ENCODE data around the gene NUP58.

Gene NUP58

DNA sequence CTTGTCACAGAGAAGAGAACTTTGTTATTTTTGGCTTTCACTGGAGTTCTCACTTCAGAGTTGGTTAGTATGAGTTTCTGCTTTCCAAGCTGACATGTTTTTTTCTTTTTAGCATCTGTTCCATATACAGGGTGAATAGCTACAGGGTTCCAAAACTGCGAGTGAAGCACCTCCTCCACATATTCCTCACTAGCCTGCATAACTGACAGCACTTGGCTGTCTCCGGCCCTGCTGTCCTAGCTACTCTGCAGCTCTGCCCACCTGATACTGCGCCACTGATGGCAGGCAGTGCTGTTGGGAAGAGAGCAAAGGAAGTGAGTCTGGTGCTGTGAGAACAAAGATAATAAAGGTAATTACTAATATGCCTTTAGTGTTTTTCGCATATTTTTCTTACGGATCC lies 77.1 kb downstream of the NUP58 start:
- DNase-seq = no peak

DNA sequence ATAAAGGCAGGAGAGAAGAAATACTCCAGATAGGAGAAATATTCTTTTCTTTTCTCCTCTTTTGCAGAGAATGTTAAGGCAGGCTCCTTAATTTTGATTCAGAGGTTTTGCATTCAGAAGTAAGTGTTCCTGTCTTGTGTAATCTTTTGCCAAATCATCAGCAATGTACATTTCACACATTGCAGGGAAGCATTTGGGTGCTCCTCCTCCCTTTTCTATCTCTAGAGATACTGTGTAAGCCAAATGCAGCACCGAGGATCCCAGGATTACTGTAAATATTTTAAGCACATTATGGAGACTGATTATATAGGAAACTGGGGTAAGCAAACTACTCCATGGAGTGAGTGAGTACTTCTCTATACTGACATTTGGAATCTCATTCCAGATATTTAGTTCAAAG lies 77.6 kb downstream of the NUP58 start:
- no peak for DNase-seq

DNA sequence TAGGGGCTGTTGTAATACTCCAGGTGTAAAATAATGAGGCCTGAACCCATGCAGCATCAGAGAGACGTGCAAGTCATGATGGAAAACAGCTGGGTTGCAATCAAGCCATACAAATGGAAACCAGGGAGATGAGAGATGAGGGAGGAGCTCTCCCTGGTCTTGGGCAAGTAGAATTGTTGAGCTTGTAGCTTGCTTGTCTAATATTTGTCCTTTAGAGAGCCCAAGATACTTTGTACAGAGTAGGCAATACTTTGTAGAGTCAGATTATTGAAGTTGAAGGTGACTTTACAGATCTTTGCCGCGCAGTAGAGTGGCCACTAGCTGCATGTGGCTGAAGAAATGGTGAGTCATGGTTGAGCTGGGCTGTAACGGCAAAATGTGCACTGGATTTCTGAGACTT lies 78.7 kb downstream of the NUP58 start:
- DNase-seq = no peak

- DNase-seq = no peak
Measured at GRCh38 chr13:25380741-25381324, 79.4 kb downstream of the NUP58 start.

DNA sequence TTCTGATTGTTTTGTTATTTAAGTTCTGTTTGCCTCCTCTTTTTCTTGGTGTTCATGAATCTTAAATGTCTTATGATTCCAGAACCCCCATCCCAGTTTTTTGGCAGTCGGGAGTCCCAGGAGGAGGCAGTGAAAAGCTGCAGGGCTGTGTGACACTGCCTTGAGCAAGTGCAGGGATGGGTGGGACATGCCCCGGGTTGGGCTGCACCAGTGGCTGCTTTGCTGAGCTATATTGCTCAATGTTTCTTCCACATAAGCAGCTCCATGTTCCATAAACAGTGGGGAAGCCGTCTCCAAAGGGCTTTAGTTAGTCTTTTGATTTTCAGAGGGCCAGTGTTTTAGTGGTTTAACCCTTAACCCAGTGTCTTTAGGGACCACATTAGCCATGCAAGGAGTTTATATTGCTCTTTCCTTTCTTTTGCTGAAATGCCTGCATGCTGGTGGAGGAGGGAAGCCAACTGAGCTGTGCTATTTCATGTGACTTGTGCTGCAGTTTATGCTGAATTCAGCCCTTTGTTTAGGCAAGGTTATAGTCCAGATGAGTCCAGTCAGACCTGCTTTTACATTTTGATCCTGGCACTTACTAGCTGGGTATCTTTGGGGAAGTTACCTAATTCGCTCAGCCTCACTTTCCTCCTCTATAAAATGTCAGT lies 83.5 kb downstream of the NUP58 start:
- no peak for DNase-seq

DNA sequence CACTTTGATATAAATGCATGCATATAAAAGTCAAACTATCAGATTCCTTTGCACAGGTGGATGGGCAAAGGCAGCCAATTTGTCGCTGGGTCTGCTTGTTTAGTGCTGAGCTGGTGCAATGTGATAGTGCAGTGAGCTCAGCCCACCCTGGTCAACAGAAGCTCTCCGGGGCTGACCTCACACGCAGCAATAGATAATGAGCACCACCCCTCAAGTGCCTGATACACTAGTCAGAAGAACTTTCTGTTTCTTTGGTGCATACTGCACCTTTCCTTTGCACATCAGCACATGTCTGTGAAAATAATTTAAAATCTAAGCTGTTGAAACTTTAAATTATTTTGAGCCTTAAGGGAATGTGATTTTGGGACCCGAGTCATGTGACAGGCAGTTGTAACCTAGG lies 90.5 kb downstream of the NUP58 start:
- no peak for DNase-seq
